Urinary bladder (tissue), 4 donors: ENCODE data around the gene SLC17A2. TPM values are rescaled to one million over a fixed set of nuclear protein-coding genes. Genes with fewer than 3 reads are reported as not detected.

Experiments used
- DNase-seq: peaks from one replicate; pipeline ENCODE4 v3.0.0-alpha.2; 2015; ENCODE audit errors: extremely low spot score
- H3K27ac ChIP-seq: one replicate; pipeline ENCODE4 v1.5.1; 2013; ENCODE audit warnings: low read depth, mild to moderate bottlenecking, moderate library complexity
- H3K36me3 ChIP-seq: one replicate; pipeline ENCODE4 v1.6.1; 2013; ENCODE audit warnings: mild to moderate bottlenecking, moderate library complexity; ENCODE audit not compliant: insufficient read depth
- H3K4me1 ChIP-seq: one replicate; pipeline ENCODE4 v1.6.1; 2013; ENCODE audit warnings: mild to moderate bottlenecking, moderate library complexity; ENCODE audit not compliant: insufficient read depth
- H3K4me3 ChIP-seq: one replicate; pipeline ENCODE4 v1.5.1; 2013; ENCODE audit warnings: low read depth, low read length
- WGBS: extraction: QIAGEN DNeasy Blood & Tissue Kit; methylation state at CpG from one replicate; pipeline ENCODE4 v1.1.7; 2013; 5-methylcytosine and 5-hydroxymethylcytosine counted together
- polyA plus RNA-seq: library from polyadenylated mRNA; stranded (reverse); fragments of 200-250 nt; gene quantifications from one replicate; pipeline ENCODE4 v1.2.3, GENCODE V29; 2013
- total RNA-seq: library from RNA; depleted of rRNA; stranded (reverse); fragments of >200 nt; gene quantifications from one replicate; pipeline ENCODE4 v1.2.3, GENCODE V29; 2014
- donor health status: healthy with polysubstance abuse.
- donor health status: healthy.

SLC17A2 gene, protein sequence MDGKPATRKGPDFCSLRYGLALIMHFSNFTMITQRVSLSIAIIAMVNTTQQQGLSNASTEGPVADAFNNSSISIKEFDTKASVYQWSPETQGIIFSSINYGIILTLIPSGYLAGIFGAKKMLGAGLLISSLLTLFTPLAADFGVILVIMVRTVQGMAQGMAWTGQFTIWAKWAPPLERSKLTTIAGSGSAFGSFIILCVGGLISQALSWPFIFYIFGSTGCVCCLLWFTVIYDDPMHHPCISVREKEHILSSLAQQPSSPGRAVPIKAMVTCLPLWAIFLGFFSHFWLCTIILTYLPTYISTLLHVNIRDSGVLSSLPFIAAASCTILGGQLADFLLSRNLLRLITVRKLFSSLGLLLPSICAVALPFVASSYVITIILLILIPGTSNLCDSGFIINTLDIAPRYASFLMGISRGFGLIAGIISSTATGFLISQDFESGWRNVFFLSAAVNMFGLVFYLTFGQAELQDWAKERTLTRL
- total RNA-seq (0.11 TPM), polyA plus RNA-seq (0.04 TPM)

DNA sequence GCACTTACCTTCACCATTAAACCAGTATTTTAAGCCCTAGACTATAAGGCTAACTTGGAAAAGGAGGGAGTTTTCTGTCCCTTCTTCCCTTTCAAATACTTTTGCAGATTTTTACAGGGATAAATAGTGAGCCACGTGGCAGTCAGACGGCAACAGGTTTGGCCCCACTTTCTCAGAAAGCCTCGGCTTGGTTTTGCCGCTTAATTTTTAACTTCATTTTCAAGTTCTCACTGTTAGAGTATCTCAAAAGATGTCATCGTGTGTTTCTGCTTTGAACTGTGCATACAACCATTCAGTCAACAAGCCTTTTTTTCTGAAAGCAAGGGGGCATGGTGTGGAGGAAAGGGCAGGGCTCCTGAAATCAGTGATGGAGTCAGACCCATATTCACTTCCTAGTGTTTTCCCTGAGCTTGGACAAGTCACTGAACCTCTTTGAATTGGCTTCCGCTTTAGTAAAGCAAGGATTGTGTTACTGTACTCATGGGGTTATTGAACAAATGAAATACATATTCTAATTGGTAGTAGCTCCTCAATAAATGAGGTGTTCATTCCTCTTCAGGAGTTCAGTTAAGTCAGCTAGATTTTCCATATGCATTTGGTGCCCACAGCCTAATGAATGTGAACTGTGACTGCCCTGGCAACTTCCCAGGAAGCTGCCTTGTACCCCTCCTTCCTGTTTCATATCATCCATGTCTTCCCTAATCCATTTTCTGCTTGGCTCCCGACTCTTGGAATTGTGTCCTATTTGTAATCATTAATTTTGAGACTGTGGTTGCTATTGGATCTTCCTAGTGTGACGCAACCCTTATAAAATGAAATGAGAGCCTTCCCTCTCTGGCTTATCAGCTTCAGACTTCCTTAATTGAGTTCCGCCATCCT lies at the start of gene SLC17A2:
SLC17A2 (minus strand) TSS at position 160 of the 879 bp plus-strand sequence. CDS start 4,895 bp downstream, outside the sequence.
- Histone ChIP-seq H3K27ac (no peak within 1 kb of the TSS), H3K36me3 (no peaks in the 10 kb centered on the region), H3K4me1 (no peaks in the 10 kb centered on the region), H3K4me3 (no peak within 1 kb of the TSS)
- 81% methylated on average over 9 of the region's 9 CpGs for WGBS
- DNase-seq = no peak

- H3K36me3 ChIP-seq = peaks cover 13% of the 10 kb centered on the region
Observed at GRCh38 chr6:25975923-25976560, 45.6 kb upstream of the SLC17A2 start.

DNA sequence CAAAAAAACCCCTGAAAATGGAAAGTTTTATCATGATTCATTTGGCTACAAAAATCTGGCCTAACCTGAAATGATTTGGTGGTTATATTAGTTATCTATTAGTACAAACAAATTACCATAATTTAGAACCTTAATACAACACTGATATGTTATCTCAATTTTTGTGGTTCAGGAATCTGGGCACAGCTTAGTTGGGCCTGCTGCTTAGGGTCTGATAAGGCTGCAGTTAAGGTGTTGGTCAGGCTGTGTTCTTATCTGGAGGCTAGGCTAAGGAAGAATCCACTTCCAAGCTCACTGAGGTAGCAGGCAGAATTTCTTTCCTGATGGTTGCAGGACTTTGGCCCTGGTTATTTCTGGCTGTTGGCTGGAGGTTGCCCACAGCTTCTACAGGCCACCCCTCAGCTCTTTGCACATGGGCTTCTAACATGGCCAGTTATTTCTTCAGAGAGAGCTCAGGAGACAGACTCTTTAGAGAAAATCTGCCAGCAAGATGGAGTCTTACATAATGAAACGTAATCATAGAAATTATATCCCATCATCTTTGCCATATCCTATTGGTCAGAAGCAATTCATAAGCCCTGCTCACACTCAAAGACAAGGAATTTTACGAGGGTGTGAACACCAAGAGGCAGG lies 43.5 kb upstream of the SLC17A2 start:
- peaks cover 15% of the 10 kb centered on the region for H3K36me3 ChIP-seq
- no peak for DNase-seq
- 93% methylated on average over 2 of the region's 2 CpGs for WGBS

More at GRCh38 chr6:25975923-25976560, 45.6 kb upstream of the SLC17A2 start:
- Histone ChIP-seq H3K27ac (no peak overlapping the region), H3K4me1 (no peaks in the 10 kb centered on the region), H3K4me3 (no peak overlapping the region)
- 92% methylated on average over 5 of the region's 5 CpGs for WGBS
- no peak for DNase-seq

DNA sequence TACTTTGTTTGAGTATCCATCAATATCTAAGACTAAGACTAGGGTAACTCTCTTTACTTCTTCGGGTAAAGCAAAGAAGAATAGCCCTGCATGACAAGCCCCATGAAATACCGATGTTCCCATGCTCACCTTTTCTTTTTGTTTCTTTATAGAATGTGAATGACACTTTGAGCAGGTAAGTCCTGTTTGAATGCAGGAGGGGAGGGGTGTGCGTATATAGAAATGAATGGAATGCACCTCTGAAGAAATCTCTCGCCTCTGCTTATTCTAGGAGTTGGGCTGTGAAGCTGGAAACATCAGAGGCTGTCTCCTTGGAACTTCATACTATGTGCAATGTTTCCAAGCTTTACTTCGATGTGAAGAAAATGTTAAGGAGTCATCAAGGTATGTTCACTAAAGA lies 42.4 kb upstream of the SLC17A2 start:
- H3K4me1 ChIP-seq = no peaks in the 10 kb centered on the region
- WGBS = 93% methylated on average over 5 of the region's 5 CpGs
- H3K27ac ChIP-seq = no peak overlapping the region
- peaks cover 20% of the 10 kb centered on the region for H3K36me3 ChIP-seq
- DNase-seq = no peak
- H3K4me3 ChIP-seq = no peak overlapping the region

More for the DNA sequence above, 43.5 kb upstream of the SLC17A2 start:
- Histone ChIP-seq H3K4me1 (no peaks in the 10 kb centered on the region), H3K4me3 (no peak overlapping the region), H3K27ac (no peak overlapping the region)

GRCh38 chr6:25972128-25972527 lies 41.6 kb upstream of the SLC17A2 start:
- DNase-seq = no peak
- Histone ChIP-seq H3K36me3 (peaks cover 27% of the 10 kb centered on the region), H3K4me1 (peaks cover 2% of the 10 kb centered on the region), H3K4me3 (no peak overlapping the region), H3K27ac (no peak overlapping the region)
- WGBS = 83% methylated on average over 1 of the region's 1 CpG

DNA sequence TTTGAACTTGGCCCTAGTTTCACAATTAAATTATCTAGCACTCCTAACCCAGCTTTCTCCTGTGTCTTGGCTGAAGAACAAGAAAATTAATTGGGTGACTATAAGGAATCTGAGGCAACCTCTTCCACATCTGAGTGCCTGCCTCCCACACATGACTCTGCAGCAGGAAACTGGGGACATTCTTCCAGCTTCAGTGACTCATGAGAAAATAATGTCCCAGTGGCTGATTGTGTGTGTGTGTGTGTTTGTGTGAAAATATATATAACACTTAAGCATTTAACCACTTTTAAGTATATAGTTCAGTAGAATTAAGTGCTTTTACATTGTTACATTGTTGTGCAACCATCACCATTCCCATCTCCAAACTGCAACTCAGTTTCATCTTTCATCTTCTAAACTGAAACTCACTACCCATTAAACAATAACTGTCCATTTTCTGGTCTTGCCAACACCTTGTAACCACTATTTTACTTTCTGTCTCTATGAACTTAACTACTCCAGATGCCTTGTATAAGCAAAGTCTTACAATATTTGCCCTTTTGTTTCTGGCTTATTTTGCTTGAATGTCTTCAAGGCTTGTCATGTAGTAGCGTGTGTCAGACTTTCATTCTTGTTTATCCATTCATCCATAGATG lies 40.8 kb upstream of the SLC17A2 start:
- no peak overlapping the region for H3K4me3 ChIP-seq
- peaks cover 27% of the 10 kb centered on the region for H3K36me3 ChIP-seq
- 97% methylated on average over 1 of the region's 1 CpG for WGBS
- no peak for DNase-seq
- H3K4me1 ChIP-seq = peaks cover 2% of the 10 kb centered on the region
- no peak overlapping the region for H3K27ac ChIP-seq

GRCh38 chr6:25968769-25969168 lies 38.3 kb upstream of the SLC17A2 start:
- H3K4me3 ChIP-seq = no peak overlapping the region
- peaks cover 23% of the 10 kb centered on the region for H3K36me3 ChIP-seq
- H3K27ac ChIP-seq = no peak overlapping the region
- peaks cover 2% of the 10 kb centered on the region for H3K4me1 ChIP-seq
- DNase-seq = no peak

GRCh38 chr6:25966711-25967110 lies 36.2 kb upstream of the SLC17A2 start:
- Histone ChIP-seq H3K4me3 (no peak overlapping the region), H3K36me3 (peaks cover 16% of the 10 kb centered on the region), H3K4me1 (peaks cover 2% of the 10 kb centered on the region), H3K27ac (no peak overlapping the region)
- 93% methylated on average over 9 of the region's 9 CpGs for whole genome bisulfite sequencing
- DNase-seq = no peak

GRCh38 chr6:25965058-25965457 lies 34.6 kb upstream of the SLC17A2 start:
- no peak overlapping the region for H3K27ac ChIP-seq
- DNase-seq = no peak
- peaks cover 2% of the 10 kb centered on the region for H3K4me1 ChIP-seq
- WGBS = 93% methylated on average over 4 of the region's 4 CpGs
- H3K4me3 ChIP-seq = no peak overlapping the region
- peaks cover 13% of the 10 kb centered on the region for H3K36me3 ChIP-seq

- DNase-seq = peak; percentile 46
- H3K4me3 ChIP-seq = peak overlapping the region; percentile 69
- peaks cover 10% of the 10 kb centered on the region for H3K36me3 ChIP-seq
- WGBS = 18% methylated on average over 6 of the region's 6 CpGs
- H3K27ac ChIP-seq = no peak overlapping the region
- H3K4me1 ChIP-seq = peaks cover 2% of the 10 kb centered on the region
Observed at GRCh38 chr6:25963426-25964123, 33.1 kb upstream of the SLC17A2 start.

DNA sequence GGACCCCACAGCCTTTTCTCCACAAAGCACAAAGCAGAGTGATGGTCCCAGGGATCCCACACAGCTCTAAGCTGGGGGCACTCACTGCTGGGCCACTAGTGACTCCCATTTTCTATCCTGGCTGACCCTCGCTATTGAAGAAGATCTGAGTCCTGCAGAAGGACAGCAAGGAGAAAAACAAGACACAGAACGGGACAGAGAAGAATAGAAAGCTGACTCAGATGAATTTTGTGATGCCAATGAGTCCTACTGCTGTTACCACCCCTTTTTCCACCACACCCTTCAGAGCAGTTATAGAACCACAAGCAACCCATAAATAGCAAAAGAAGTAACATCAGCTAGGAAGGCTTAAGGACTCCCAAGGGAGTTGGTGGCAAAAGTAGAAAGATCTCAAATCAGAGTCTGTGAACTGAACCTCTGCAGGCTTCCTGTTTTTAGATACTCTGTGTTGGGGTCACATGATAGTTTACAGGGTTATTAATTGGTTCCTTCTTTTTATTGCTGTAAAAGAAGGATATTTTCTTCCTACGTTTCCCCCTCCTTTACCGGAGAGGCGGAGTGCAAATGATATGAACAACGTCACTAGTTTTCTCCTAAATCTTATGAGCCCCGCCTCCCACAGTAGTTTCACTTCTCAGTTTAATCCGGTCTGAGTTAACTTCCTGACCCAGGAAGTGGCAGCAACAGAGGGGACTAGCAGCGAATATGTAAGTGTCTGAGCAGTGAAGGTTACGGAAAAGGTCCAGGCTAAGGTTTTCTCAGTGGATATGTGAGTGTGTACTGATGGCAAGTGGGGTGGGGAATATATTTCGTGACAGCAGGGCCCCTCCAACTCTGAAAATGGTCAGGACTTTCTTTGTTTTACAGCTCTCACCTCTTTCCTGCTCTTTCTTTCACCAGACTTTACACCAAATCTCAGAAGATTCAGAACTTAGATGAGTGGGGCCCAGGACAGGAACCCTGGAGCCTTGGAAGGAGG lies 31.9 kb upstream of the SLC17A2 start, which contains the start of gene TRIM38:
TRIM38 (plus strand) TSS at position 654 of the 979 bp plus-strand sequence. CDS start 3,721 bp downstream, outside the sequence.
- H3K36me3 ChIP-seq = peaks cover 2% of the 10 kb centered on the region
- H3K27ac ChIP-seq = peak within 1 kb of the TSS; percentile 83
- DNase-seq = peak; percentile 87
- peak within 1 kb of the TSS; percentile 69 for H3K4me3 ChIP-seq
- 5% methylated on average over 11 of the region's 11 CpGs for WGBS
- H3K4me1 ChIP-seq = no peaks in the 10 kb centered on the region
